Measurements from ENCODE around the gene RAX. TPM values are rescaled to one million over a fixed set of nuclear protein-coding genes. Genes with fewer than 3 reads are reported as not detected.

RAX gene
- polyA plus RNA-seq, 12 donors, result 0.21 TPM; not detected in 11

- peak; percentile 92 for DNase-seq
These were observed 24.0 kb downstream of the RAX start for GRCh38 chr18:59249199-59249774.

GRCh38 chr18:59246796-59247195, 26.5 kb downstream of the RAX start:
- no peak for DNase-seq

GRCh38 chr18:59242906-59243305, 30.3 kb downstream of the RAX start:
- no peak for DNase-seq

- no peak for DNase-seq
These were observed 33.6 kb downstream of the RAX start for GRCh38 chr18:59239642-59240041.

GRCh38 chr18:59238385-59238784, 34.9 kb downstream of the RAX start:
- DNase-seq, result no peak

GRCh38 chr18:59233017-59233410, 40.2 kb downstream of the RAX start:
- DNase-seq, result no peak

- no peak for DNase-seq
These were observed 40.8 kb downstream of the RAX start for GRCh38 chr18:59232309-59233016.

- DNase-seq, result no peak
These were observed 41.4 kb downstream of the RAX start for GRCh38 chr18:59231877-59232276.

- no peak for DNase-seq
These were observed 42.1 kb downstream of the RAX start for GRCh38 chr18:59231114-59231513.

- DNase-seq, result no peak
These were observed 43.4 kb downstream of the RAX start for GRCh38 chr18:59229701-59230443.

- DNase-seq, result no peak
These were observed 44.1 kb downstream of the RAX start for GRCh38 chr18:59229191-59229590.

GRCh38 chr18:59228351-59228750, 44.9 kb downstream of the RAX start:
- no peak for DNase-seq

GRCh38 chr18:59222341-59222740, 50.9 kb downstream of the RAX start:
- DNase-seq, result no peak

GRCh38 chr18:59220784-59221765, 52.2 kb downstream of the RAX start:
- no peak for DNase-seq

- DNase-seq, result no peak
These were observed 53.0 kb downstream of the RAX start for GRCh38 chr18:59220164-59220783.

GRCh38 chr18:59219672-59220163, 53.5 kb downstream of the RAX start, which contains the start of gene GRP:
Gene GRP (plus strand): TSS chr18:59220158. CDS start chr18:59220266, 108 bp downstream.
- no peak for DNase-seq

- DNase-seq, result no peak
These were observed 55.2 kb downstream of the RAX start for GRCh38 chr18:59218018-59218417.

All from muscle of arm (tissue), 12 donors.